ENCODE data around the gene DLK1.

- no peak for TF ChIP-seq CTCF (IDR thresholded peaks at IDR 0.05)
- TF ChIP-seq POLR2A (IDR thresholded peaks at IDR 0.05), result no peak
Observed at GRCh38 chr14:100779691-100780080, 53.0 kb downstream of the DLK1 start.

All from testis (tissue), 2 donors.